Suprapubic skin (tissue), 3 donors: ENCODE results near the gene LRPPRC.

Source experiments
- POLR2A ChIP-seq, 2 donors: fragments of 450-650 bp; IDR thresholded peaks; one replicate each; pipeline ENCODE4 v1.6.1; 2017; ENCODE audit warnings: antibody characterized with exemption in 2 of 2, mild to moderate bottlenecking in 2 of 2, moderate library complexity in 2 of 2
- TF ChIP-seq, protein P1 (sequence below), 2 donors: fragments of 200-600 bp in 1 of 2; fragments of 450-650 bp in 1 of 2; sonication (generic) in 1 of 2; IDR thresholded peaks; one replicate each; pipeline ENCODE4 v1.5.1; 2016 to 2019; ENCODE audit warnings: antibody characterized with exemption in 2 of 2, mild to moderate bottlenecking in 1 of 2, moderate library complexity in 1 of 2

DNA sequence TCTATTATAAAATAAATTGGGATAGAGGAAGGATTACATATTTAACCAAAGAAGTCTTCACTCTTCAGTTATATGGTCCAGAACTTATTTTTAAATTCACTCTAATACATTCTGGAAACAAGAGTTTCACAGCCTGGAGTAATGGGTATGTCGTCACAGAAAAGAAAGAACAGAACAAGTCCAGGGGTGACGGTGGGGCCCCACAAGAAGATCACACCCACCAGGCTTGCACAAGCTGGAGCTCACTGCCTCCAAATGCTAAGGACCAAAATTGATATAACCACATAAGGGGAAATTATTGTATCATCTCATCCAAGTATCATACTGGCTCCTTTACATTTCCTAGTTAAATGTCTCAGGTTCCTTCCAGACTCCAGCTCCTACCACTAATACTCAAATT, 11.3 kb downstream of the LRPPRC start:
- TF ChIP-seq, protein P1, sequence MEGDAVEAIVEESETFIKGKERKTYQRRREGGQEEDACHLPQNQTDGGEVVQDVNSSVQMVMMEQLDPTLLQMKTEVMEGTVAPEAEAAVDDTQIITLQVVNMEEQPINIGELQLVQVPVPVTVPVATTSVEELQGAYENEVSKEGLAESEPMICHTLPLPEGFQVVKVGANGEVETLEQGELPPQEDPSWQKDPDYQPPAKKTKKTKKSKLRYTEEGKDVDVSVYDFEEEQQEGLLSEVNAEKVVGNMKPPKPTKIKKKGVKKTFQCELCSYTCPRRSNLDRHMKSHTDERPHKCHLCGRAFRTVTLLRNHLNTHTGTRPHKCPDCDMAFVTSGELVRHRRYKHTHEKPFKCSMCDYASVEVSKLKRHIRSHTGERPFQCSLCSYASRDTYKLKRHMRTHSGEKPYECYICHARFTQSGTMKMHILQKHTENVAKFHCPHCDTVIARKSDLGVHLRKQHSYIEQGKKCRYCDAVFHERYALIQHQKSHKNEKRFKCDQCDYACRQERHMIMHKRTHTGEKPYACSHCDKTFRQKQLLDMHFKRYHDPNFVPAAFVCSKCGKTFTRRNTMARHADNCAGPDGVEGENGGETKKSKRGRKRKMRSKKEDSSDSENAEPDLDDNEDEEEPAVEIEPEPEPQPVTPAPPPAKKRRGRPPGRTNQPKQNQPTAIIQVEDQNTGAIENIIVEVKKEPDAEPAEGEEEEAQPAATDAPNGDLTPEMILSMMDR (IDR thresholded peaks at IDR 0.05), result no peak
- TF ChIP-seq POLR2A (IDR thresholded peaks at IDR 0.05), result no peak
